K562 (cell line): ENCODE results near the gene DDX41. TPM values are rescaled to one million over a fixed set of nuclear protein-coding genes. Genes with fewer than 3 reads are reported as not detected.

ENCODE experiments used
- CEBPG ChIP-seq, 3 experiments: fragments of 200-800 bp in 1 of 3; sonication (Bioruptor generic) in 1 of 3; sonication (generic) in 1 of 3; formaldehyde crosslinking in 1 of 3; IDR thresholded peaks in 2 of 3; conservative IDR thresholded peaks in 1 of 3; 2 replicates each; pipeline versions ENCODE4 v1.6.1 to v1.8.0; 2016 to 2022; ENCODE audit warnings: missing compliant biosample characterization in 2 of 3, missing genetic modification characterization in 2 of 3, mild to moderate bottlenecking in 1 of 3, missing genetic modification reagents in 1 of 3
- DPF2 ChIP-seq: fragments of 450-650 bp; IDR thresholded peaks from 2 replicates; pipeline ENCODE4 v1.6.1; 2016
- JUN ChIP-seq, 2 experiments: sonication (generic) in 1 of 2; formaldehyde crosslinking in 1 of 2; IDR thresholded peaks; 2 replicates each; pipeline versions ENCODE4 v1.6.1 to v1.8.0; 2012 to 2022; ENCODE audit warnings: borderline replicate concordance in 2 of 2, mild to moderate bottlenecking in 2 of 2, improper control_type of control experiment in 1 of 2, low read depth in 1 of 2, low read length in 1 of 2, missing genetic modification reagents in 1 of 2
- NFRKB ChIP-seq: fragments of 450-650 bp; IDR thresholded peaks from 2 replicates; pipeline ENCODE4 v1.6.1; 2016; ENCODE audit warnings: low read depth
- PYGO2 ChIP-seq: fragments of 450-650 bp; IDR thresholded peaks from 2 replicates; pipeline ENCODE4 v1.6.1; 2016; ENCODE audit warnings: mild to moderate bottlenecking, missing genetic modification characterization, moderate library complexity, missing compliant biosample characterization
- SRF ChIP-seq, 2 experiments: fragments of 250-450, 450-650 bp in 1 of 2; sonication (Bioruptor Pico) in 1 of 2; sonication (generic) in 1 of 2; formaldehyde crosslinking; IDR thresholded peaks; 2 replicates each; pipeline versions ENCODE4 v1.5.0 to v1.5.1; 2020 to 2022; ENCODE audit warnings: mild to moderate bottlenecking in 1 of 2, missing genetic modification reagents in 1 of 2
- ZNF212 ChIP-seq: fragments of 450-650 bp; formaldehyde crosslinking; IDR thresholded peaks from 2 replicates; pipeline ENCODE4 v1.4.0; 2020; ENCODE audit warnings: mild to moderate bottlenecking
- ZNF511 ChIP-seq: sonication (generic); formaldehyde crosslinking; IDR thresholded peaks from 2 replicates; pipeline ENCODE4 v1.8.0; 2022; ENCODE audit warnings: mild to moderate bottlenecking, missing genetic modification reagents
- polyA plus RNA-seq, 8 experiments: library from polyadenylated mRNA; depleted of rRNA in 4 of 8; stranded (reverse) in 5 of 8; unstranded in 3 of 8; fragments of >200 nt; fragmentation: Nextera tagmentation in 2 of 8; fragmentation: Illumina TruSeq in 1 of 8; extraction: Ambion mirVana in 2 of 8; extraction: Trizol in 1 of 8; gene quantifications; 2 replicates each; pipeline versions ENCODE4 v1.2.1 to v1.2.3, GENCODE V29; 2011 to 2014; ENCODE audit warnings: inconsistent platforms in 1 of 8, missing spikeins in 1 of 8
- total RNA-seq, 7 experiments: library from RNA; depleted of rRNA in 6 of 7; stranded (reverse); fragments of >200 nt in 6 of 7; fragmentation: Illumina TruSeq in 2 of 7; extraction: Trizol in 2 of 7; gene quantifications; 2 replicates each; pipeline versions ENCODE4 v1.2.1 to v1.2.3, GENCODE V29; 2011 to 2021; ENCODE audit warnings: low replicate concordance in 1 of 7
- TF ChIP-seq, protein P1 (sequence below), 2 experiments: fragments of 450-650 bp in 1 of 2; IDR thresholded peaks; 2 replicates each; pipeline ENCODE4 v1.6.1; 2011 to 2017; ENCODE audit warnings: low read depth in 2 of 2, antibody characterized with exemption in 1 of 2, borderline replicate concordance in 1 of 2, low read length in 1 of 2, mild to moderate bottlenecking in 1 of 2, mixed read lengths in 1 of 2; ENCODE audit not compliant: control insufficient read depth in 1 of 2

Gene DDX41
- total and polyA plus RNA-seq, 9 of the 15 experiments (the other 6 are each of a cell fraction or from before 2014, with no cell fraction given): 38.2 to 284 (median 116) TPM

DNA sequence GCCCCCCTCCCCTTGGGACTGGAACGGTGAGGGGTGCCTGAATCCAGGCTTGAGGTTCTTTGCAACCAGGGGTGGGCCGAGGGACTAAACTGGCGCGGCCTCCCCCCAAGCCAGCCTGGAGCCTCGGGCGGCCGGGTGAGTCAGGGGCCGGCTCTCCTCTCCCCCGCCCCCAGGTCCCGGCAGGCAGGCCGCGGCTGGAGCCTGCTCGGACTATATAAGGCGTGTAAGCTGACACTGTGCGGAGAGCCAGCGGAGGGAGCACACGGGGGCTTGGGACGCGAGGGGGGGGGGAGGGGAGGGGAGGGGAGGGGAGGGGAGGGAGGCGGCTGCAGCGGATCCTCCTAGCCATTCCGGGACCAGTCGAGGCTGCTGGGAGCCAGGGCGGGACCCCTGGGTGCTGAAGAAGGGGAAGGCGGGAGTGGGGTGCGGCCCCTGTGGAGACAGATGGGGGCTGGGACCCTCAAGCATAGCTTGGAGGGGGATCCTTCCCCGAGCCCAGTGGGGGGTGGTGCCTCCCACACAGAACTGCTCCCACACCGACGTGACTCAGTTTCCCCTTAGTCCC lies 20.0 kb downstream of the DDX41 start (continued):
- TF ChIP-seq, protein P1, sequence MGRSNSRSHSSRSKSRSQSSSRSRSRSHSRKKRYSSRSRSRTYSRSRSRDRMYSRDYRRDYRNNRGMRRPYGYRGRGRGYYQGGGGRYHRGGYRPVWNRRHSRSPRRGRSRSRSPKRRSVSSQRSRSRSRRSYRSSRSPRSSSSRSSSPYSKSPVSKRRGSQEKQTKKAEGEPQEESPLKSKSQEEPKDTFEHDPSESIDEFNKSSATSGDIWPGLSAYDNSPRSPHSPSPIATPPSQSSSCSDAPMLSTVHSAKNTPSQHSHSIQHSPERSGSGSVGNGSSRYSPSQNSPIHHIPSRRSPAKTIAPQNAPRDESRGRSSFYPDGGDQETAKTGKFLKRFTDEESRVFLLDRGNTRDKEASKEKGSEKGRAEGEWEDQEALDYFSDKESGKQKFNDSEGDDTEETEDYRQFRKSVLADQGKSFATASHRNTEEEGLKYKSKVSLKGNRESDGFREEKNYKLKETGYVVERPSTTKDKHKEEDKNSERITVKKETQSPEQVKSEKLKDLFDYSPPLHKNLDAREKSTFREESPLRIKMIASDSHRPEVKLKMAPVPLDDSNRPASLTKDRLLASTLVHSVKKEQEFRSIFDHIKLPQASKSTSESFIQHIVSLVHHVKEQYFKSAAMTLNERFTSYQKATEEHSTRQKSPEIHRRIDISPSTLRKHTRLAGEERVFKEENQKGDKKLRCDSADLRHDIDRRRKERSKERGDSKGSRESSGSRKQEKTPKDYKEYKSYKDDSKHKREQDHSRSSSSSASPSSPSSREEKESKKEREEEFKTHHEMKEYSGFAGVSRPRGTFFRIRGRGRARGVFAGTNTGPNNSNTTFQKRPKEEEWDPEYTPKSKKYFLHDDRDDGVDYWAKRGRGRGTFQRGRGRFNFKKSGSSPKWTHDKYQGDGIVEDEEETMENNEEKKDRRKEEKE (IDR thresholded peaks at IDR 0.05; ENCODE audit: borderline replicate concordance in 1 of 2, control insufficient read depth in 1 of 2, low read depth in 2 of 2, low read length in 1 of 2): no peak
- TF ChIP-seq PYGO2: no peak
- peak; percentile 85 to 97; a peak in 3 of 4 replicates for TF ChIP-seq SRF (CRISPR knock-in tag; IDR thresholded peaks at IDR 0.05)
- peak; percentile 67; the same call in 1 of the 2 replicates for TF ChIP-seq ZNF511 (CRISPR knock-in tag)
- TF ChIP-seq JUN (IDR thresholded peaks at IDR 0.05; ENCODE audit: borderline replicate concordance, low read depth, low read length): peak; percentile 36; the same call in 1 of the 2 replicates
- peak; percentile 88; the same call in 1 of the 2 replicates for TF ChIP-seq JUN (CRISPR knock-in tag; IDR thresholded peaks at IDR 0.05; ENCODE audit: borderline replicate concordance)
- TF ChIP-seq DPF2: peak; percentile 57
- peak; percentile 34; the same call in 1 of the 2 replicates for TF ChIP-seq CEBPG (CRISPR knock-in tag; IDR thresholded peaks at IDR 0.05)
- no peak for TF ChIP-seq CEBPG (tag; conservative IDR thresholded peaks at IDR 0.05 in 1 of 2, IDR thresholded peaks at IDR 0.05 in 1 of 2)
- no peak for TF ChIP-seq ZNF212 (CRISPR knock-in tag)
- no peak for TF ChIP-seq NFRKB
